GM12875 (cell line): ENCODE results near the gene ZDHHC11B.

Source experiments
- H3K4me3 ChIP-seq: one replicate; pipeline ENCODE4 v1.5.1; 2011; ENCODE audit warnings: low read depth, low read length, control low read depth
- TF ChIP-seq, protein P1 (sequence below): IDR thresholded peaks from 2 replicates; pipeline ENCODE4 v1.5.1; 2011; ENCODE audit warnings: low read depth, mild to moderate bottlenecking, control low read depth, inconsistent platforms, low read length, moderate library complexity, borderline replicate concordance; ENCODE audit not compliant: insufficient read depth

The ZDHHC11B gene

DNA sequence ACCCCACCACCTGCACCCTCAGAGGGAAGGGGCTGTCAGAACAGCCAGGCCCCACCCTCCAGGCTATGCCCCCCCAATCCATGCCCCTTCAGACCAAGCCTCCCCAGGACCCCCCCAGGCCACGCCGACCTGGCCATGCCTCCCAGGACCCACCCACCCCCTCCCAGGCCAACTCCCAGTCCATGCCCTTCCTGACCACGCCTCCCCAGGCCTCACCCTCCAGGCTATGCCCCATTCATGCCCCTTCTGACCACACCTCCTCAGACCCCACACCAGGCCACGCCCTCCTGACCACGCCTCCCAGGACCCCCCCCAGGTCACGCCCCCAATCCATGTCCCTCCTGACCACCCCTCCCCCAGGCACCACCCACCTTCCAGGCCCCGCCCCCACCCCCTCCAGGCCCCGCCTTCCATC, 119.0 kb downstream of the ZDHHC11B start:
- no peak overlapping the region for H3K4me3 ChIP-seq
- TF ChIP-seq, protein P1, sequence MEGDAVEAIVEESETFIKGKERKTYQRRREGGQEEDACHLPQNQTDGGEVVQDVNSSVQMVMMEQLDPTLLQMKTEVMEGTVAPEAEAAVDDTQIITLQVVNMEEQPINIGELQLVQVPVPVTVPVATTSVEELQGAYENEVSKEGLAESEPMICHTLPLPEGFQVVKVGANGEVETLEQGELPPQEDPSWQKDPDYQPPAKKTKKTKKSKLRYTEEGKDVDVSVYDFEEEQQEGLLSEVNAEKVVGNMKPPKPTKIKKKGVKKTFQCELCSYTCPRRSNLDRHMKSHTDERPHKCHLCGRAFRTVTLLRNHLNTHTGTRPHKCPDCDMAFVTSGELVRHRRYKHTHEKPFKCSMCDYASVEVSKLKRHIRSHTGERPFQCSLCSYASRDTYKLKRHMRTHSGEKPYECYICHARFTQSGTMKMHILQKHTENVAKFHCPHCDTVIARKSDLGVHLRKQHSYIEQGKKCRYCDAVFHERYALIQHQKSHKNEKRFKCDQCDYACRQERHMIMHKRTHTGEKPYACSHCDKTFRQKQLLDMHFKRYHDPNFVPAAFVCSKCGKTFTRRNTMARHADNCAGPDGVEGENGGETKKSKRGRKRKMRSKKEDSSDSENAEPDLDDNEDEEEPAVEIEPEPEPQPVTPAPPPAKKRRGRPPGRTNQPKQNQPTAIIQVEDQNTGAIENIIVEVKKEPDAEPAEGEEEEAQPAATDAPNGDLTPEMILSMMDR: no peak

DNA sequence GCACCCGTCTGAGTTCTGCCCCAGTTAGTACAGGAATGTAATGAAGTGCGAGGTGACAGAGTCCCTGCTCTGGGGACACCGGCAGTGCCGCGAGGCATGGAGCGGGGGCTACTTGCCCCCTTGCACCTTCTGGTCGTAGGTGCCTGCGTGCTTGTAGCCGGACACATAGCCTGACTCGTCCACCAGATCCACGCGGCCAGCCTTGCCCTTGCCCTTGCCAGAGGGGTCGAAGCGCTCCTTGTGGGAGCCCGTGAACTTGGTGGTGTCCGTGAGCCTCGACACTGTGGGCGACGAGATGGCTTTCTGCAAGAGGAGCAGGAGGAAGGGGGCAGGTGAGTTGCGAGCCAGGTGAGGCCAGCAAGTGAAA, 119.6 kb downstream of the ZDHHC11B start:
- TF ChIP-seq, protein P1: no peak
- no peak overlapping the region for H3K4me3 ChIP-seq

DNA sequence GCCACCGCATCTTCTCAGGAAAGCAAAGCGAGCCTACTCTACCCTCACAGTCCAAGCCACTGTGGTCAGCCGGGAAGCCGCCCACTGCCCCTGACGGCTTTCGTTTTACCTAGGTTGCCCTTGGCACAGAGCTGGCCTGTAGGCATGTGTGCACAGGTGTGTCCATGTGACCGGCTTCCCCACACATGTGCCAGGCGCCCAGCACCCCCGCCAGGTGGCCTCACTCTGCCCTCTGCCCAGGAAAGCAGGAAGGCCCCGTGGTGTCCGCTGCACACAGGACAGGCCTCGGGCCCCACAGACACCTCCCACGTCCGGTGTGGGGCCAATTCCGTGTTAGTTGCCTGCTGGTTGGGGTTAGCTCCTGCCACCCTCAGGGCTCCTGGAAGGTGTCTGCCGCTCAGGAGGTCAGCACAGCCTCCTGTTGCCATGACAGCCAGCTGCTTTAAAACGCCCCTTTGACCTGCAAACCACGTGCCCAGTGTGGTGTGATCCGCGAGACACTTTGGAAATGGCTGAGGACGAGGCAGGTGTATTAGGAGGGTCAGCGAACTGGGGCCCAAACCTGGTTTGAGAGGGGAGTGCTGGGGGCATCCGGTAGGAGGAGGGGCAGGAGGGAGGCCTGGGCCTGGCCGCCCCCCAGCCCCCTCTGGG, 120.1 kb downstream of the ZDHHC11B start:
- H3K4me3 ChIP-seq: no peak overlapping the region
- TF ChIP-seq, protein P1: no peak

DNA sequence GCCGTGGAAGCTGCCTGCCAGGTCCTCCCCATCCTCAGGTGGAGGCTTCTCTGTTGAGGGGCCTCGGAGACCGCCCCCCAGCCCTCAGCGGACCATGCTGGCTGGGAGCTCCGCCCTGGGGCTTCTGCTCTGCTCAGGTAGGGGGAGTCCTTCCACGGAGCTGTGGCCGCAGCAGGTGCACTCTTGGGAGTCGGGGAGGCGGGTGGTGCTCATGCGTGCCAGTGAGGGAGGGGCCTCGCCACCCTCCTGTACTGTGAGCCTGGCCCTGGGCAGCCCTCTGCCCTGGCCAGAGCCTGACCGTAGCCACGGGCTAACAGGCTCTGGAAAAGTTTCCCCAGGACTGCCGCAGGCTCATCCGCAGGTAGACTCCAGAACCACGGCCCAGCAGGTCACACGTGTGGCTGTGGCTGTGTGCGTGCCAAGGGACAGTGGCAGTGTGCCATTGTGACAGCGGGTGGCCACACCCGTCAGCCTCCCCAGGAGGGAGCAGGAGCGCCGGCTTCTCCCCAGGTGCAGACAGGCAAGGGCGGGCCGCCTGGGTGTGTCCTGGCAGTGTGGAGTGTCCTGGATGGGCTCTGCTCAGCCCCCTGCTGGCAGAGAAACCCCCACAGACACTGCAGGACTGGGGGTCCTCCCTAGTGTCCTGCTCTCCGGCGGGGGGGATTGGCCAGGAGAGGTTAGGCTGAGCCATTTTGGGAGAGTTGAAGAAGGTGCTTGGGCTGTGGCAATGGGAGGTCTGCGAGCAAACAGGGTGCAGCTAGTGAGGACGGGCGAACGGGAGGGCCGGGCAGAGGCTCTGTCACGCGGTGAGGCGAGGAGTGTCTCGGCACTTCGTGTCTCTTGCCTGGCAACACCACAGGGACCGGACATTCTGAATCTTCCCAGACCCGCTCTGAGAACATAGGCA, 120.8 kb downstream of the ZDHHC11B start:
- TF ChIP-seq, protein P1: no peak
- H3K4me3 ChIP-seq: no peak overlapping the region

DNA sequence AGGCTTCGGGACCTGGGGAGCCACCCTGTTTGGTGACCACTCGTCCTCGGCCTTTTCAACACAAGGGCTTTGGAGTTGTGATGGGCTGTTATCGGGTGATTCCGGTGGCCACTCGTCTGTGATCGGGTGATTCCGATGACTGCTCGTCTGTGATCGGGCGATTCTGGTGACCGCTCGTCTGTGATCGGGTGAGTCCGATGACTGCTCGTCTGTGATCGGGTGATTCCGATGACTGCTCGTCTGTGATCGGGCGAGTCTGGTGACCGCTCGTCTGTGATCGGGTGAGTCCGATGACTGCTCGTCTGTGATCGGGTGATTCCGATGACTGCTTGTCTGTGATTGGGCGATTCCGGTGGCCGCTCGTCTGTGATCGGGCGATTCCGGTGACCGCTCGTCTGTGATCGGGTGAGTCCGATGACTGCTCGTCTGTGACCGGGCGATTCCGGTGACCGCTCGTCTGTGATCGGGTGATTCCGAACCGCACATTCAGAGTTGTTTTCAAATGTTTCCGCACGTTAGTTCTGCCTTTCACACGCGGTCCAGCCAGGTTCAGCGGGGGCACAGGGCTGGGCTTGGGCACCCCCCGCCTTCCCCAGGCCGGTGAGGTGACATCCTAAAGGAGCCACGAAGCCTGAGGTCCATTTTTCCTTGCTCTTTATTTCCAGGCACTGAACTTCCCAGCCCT, 121.6 kb downstream of the ZDHHC11B start:
- TF ChIP-seq, protein P1: no peak

DNA sequence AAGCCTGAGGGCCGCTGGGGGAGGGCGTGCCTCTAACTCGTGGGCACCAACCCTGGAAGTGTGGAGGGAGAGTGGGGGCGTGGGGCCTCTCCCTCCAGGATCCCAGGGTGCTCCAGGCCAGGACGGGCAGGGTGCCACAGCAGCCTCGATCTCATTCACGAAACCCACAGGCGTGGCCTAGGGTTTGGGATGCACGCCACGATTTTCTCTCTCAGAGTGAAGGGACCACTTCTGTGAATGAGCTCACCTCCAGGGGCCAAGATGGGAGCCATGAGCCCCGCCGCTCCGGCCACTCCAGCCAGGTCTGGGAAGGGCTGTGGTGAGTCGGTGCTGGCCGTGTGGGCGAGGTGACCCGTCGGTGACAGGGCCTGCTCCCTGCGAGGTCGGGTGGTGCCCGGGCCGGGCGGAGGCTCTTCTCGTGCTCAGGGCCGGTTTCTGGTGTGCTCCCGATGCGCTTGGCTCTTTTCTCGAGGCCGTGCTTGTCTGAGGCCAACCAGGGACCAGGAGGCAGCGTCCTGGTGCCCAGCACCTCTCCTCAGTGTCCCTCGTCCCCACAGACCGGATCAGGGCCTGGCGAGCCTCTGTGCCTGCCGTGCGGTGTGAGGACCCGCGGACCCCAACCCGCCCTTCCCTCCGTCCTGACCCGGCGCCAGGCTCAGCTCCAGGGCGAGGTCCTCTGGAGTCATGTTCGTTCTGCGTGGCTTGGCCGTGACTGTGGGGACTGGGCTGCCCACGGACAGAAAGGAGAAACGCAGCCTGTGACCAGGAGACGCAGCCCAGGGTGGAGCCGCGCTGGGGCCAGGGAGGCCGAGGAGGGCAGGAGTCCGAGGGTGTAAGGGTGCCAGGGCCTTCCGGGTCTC, 122.4 kb downstream of the ZDHHC11B start:
- H3K4me3 ChIP-seq: no peak overlapping the region
- TF ChIP-seq, protein P1: no peak

More for the DNA sequence above, 121.6 kb downstream of the ZDHHC11B start:
- no peak overlapping the region for H3K4me3 ChIP-seq
